C4-2B (cell line): Measurements from ENCODE around the gene SUMF1.

Source experiments
- H3K27ac ChIP-seq: fragments of 450-650 bp; 2 replicates; pipeline ENCODE4 v1.5.1; 2017
- CTCF ChIP-seq: fragments of 450-650 bp; conservative IDR thresholded peaks from 2 replicates; pipeline ENCODE4 v1.5.1; 2017; ENCODE audit warnings: mild to moderate bottlenecking
- ZFX ChIP-seq: fragments of 450-650 bp; IDR thresholded peaks from 2 replicates; pipeline ENCODE4 v1.6.1; 2017

Gene SUMF1

GRCh38 chr3:4419386-4419785 is 47.7 kb downstream of the SUMF1 start:
- no peak overlapping the region for H3K27ac ChIP-seq
- TF ChIP-seq ZFX (no peak), CTCF (no peak)

GRCh38 chr3:4418156-4418555 is 48.9 kb downstream of the SUMF1 start:
- peak overlapping the region; percentile 27 for H3K27ac ChIP-seq
- TF ChIP-seq ZFX (no peak), CTCF (no peak)

- H3K27ac ChIP-seq, result peak overlapping the region; percentile 27
- no peak for TF ChIP-seq CTCF
- TF ChIP-seq ZFX, result no peak
Observed at GRCh38 chr3:4417449-4417848, 49.6 kb downstream of the SUMF1 start.

GRCh38 chr3:4416961-4417360 is 50.1 kb downstream of the SUMF1 start:
- H3K27ac ChIP-seq, result peak overlapping the region; percentile 38; the same call in 1 of the 2 replicates
- TF ChIP-seq ZFX, result no peak
- TF ChIP-seq CTCF, result no peak; the same call in 1 of the 2 replicates

- TF ChIP-seq CTCF (no peak), ZFX (no peak)
- H3K27ac ChIP-seq, result peak overlapping the region; percentile 38; the same call in 1 of the 2 replicates
Observed at GRCh38 chr3:4416427-4416945, 50.6 kb downstream of the SUMF1 start.

GRCh38 chr3:4413467-4413866 is 53.6 kb downstream of the SUMF1 start:
- peak overlapping the region; percentile 57; the same call in 1 of the 2 replicates for H3K27ac ChIP-seq
- TF ChIP-seq ZFX (no peak), CTCF (no peak)

- H3K27ac ChIP-seq, result no peak overlapping the region
- TF ChIP-seq CTCF (no peak), ZFX (no peak)
Observed at GRCh38 chr3:4411833-4412232, 55.2 kb downstream of the SUMF1 start.
